ENCODE results near the gene ATP2B3.

The ATP2B3 gene

GRCh38 chrX:153572601-153573000 is 55.2 kb downstream of the ATP2B3 start:
- Histone ChIP-seq H3K4me3 (ENCODE audit: low read length, poor library complexity, severe bottlenecking) (no peak overlapping the region), H3K9me3 (ENCODE audit: insufficient read depth, low read depth, low read length) (no peaks in the 10 kb centered on the region), H3K36me3 (ENCODE audit: insufficient read depth, low read length) (no peaks in the 10 kb centered on the region), H3K9ac (ENCODE audit: low read depth, low read length, poor library complexity, severe bottlenecking) (no peak overlapping the region), H3K4me2 (ENCODE audit: low read depth, low read length, poor library complexity, severe bottlenecking) (no peak overlapping the region), H2AFZ (ENCODE audit: low read length) (no peak overlapping the region), H3K27me3 (ENCODE audit: insufficient read depth, low read length, poor library complexity, severe bottlenecking) (no peaks in the 10 kb centered on the region), H4K20me1 (ENCODE audit: insufficient read depth, low read length, poor library complexity, severe bottlenecking) (no peaks in the 10 kb centered on the region), H3K4me1 (ENCODE audit: insufficient read depth, low read length, poor library complexity, severe bottlenecking) (peaks cover 22% of the 10 kb centered on the region), H3F3A (ENCODE audit: low read depth) (no peaks in the 10 kb centered on the region), H3K79me2 (ENCODE audit: insufficient read depth, low read length) (no peaks in the 10 kb centered on the region), H3K9me2 (replicated peaks; ENCODE audit: low read depth, low read length) (no peaks in the 10 kb centered on the region)
- TF ChIP-seq EZH2phosphoT487 (IDR thresholded peaks at IDR 0.05; ENCODE audit: borderline replicate concordance): no peak

- no peaks in the 10 kb centered on the region for H3K27me3 ChIP-seq (ENCODE audit: insufficient read depth, low read length, poor library complexity, severe bottlenecking)
- no peaks in the 10 kb centered on the region for H3K9me3 ChIP-seq (ENCODE audit: insufficient read depth, low read depth, low read length)
- TF ChIP-seq CTCF (conservative IDR thresholded peaks at IDR 0.05; ENCODE audit: low read length): 0 out of 2 replicates have a peak, but pooled peaks have one; percentile 13
- TF ChIP-seq EZH2phosphoT487 (IDR thresholded peaks at IDR 0.05; ENCODE audit: borderline replicate concordance): no peak
- H3K4me1 ChIP-seq (ENCODE audit: insufficient read depth, low read length, poor library complexity, severe bottlenecking): peaks cover 22% of the 10 kb centered on the region
- no peaks in the 10 kb centered on the region for H3K9me2 ChIP-seq (replicated peaks; ENCODE audit: low read depth, low read length)
- H3K9ac ChIP-seq (ENCODE audit: low read depth, low read length, poor library complexity, severe bottlenecking): no peak overlapping the region
- H2AFZ ChIP-seq (ENCODE audit: low read length): no peak overlapping the region
- H3K36me3 ChIP-seq (ENCODE audit: insufficient read depth, low read length): no peaks in the 10 kb centered on the region
- H4K20me1 ChIP-seq (ENCODE audit: insufficient read depth, low read length, poor library complexity, severe bottlenecking): no peaks in the 10 kb centered on the region
- no peaks in the 10 kb centered on the region for H3K79me2 ChIP-seq (ENCODE audit: insufficient read depth, low read length)
- no peak overlapping the region for H3K4me3 ChIP-seq (ENCODE audit: low read length, poor library complexity, severe bottlenecking)
- H3F3A ChIP-seq (ENCODE audit: low read depth): no peaks in the 10 kb centered on the region
- H3K4me2 ChIP-seq (ENCODE audit: low read depth, low read length, poor library complexity, severe bottlenecking): no peak overlapping the region
These were observed 56.5 kb downstream of the ATP2B3 start for GRCh38 chrX:153573984-153574383.

- no peak overlapping the region for H3K4me3 ChIP-seq (ENCODE audit: low read length, poor library complexity, severe bottlenecking)
- H2AFZ ChIP-seq (ENCODE audit: low read length): no peak overlapping the region
- no peaks in the 10 kb centered on the region for H3K27me3 ChIP-seq (ENCODE audit: insufficient read depth, low read length, poor library complexity, severe bottlenecking)
- H3K9me2 ChIP-seq (replicated peaks; ENCODE audit: low read depth, low read length): no peaks in the 10 kb centered on the region
- H3K4me2 ChIP-seq (ENCODE audit: low read depth, low read length, poor library complexity, severe bottlenecking): no peak overlapping the region
- TF ChIP-seq EZH2phosphoT487 (IDR thresholded peaks at IDR 0.05; ENCODE audit: borderline replicate concordance): no peak
- TF ChIP-seq CTCF (conservative IDR thresholded peaks at IDR 0.05; ENCODE audit: low read length): no peak
- H3K79me2 ChIP-seq (ENCODE audit: insufficient read depth, low read length): no peaks in the 10 kb centered on the region
- H3F3A ChIP-seq (ENCODE audit: low read depth): no peaks in the 10 kb centered on the region
- H3K36me3 ChIP-seq (ENCODE audit: insufficient read depth, low read length): no peaks in the 10 kb centered on the region
- H3K9me3 ChIP-seq (ENCODE audit: insufficient read depth, low read depth, low read length): no peaks in the 10 kb centered on the region
- H3K9ac ChIP-seq (ENCODE audit: low read depth, low read length, poor library complexity, severe bottlenecking): no peak overlapping the region
- H3K4me1 ChIP-seq (ENCODE audit: insufficient read depth, low read length, poor library complexity, severe bottlenecking): peaks cover 11% of the 10 kb centered on the region
- no peaks in the 10 kb centered on the region for H4K20me1 ChIP-seq (ENCODE audit: insufficient read depth, low read length, poor library complexity, severe bottlenecking)
These were observed 58.9 kb downstream of the ATP2B3 start for GRCh38 chrX:153576239-153576870.

- no peaks in the 10 kb centered on the region for H3K27me3 ChIP-seq (ENCODE audit: insufficient read depth, low read length, poor library complexity, severe bottlenecking)
- no peak overlapping the region for H3K9ac ChIP-seq (ENCODE audit: low read depth, low read length, poor library complexity, severe bottlenecking)
- H3K36me3 ChIP-seq (ENCODE audit: insufficient read depth, low read length): no peaks in the 10 kb centered on the region
These were observed 59.5 kb downstream of the ATP2B3 start for GRCh38 chrX:153576961-153577360.

More at GRCh38 chrX:153576961-153577360, 59.5 kb downstream of the ATP2B3 start:
- Histone ChIP-seq H3F3A (ENCODE audit: low read depth) (no peaks in the 10 kb centered on the region), H3K4me1 (ENCODE audit: insufficient read depth, low read length, poor library complexity, severe bottlenecking) (peaks cover 4% of the 10 kb centered on the region), H2AFZ (ENCODE audit: low read length) (no peak overlapping the region), H3K9me3 (ENCODE audit: insufficient read depth, low read depth, low read length) (no peaks in the 10 kb centered on the region), H3K4me2 (ENCODE audit: low read depth, low read length, poor library complexity, severe bottlenecking) (no peak overlapping the region), H3K9me2 (replicated peaks; ENCODE audit: low read depth, low read length) (no peaks in the 10 kb centered on the region), H3K4me3 (ENCODE audit: low read length, poor library complexity, severe bottlenecking) (no peak overlapping the region), H4K20me1 (ENCODE audit: insufficient read depth, low read length, poor library complexity, severe bottlenecking) (no peaks in the 10 kb centered on the region), H3K79me2 (ENCODE audit: insufficient read depth, low read length) (no peaks in the 10 kb centered on the region)
- TF ChIP-seq EZH2phosphoT487 (IDR thresholded peaks at IDR 0.05; ENCODE audit: borderline replicate concordance) (no peak), CTCF (conservative IDR thresholded peaks at IDR 0.05; ENCODE audit: low read length) (no peak)
